KBM-7 (cell line): ENCODE measurements around the gene TMEM87B.
A peak's percentile ranks its signal among the peaks of the same experiment; 100 is the strongest.
"Not testable (repeated sequence)": the region's sequence is repeated elsewhere in the genome, so short reads cannot be mapped to it uniquely, and the experiment has no call there.

ENCODE experiments used
- DNase-seq: peaks from one replicate; pipeline ENCODE4 v3.0.0-alpha.2; 2015
- in situ Hi-C: fragments of 300-500 bp; cut with MboI; formaldehyde crosslinking; loops from 2 replicates; pipeline ENCODE4 v1.14.3; 2020; ENCODE audit warnings: low sequenced_read_pairs, low pct_unique_long_range_greater_than_20kb, mixed read lengths

TMEM87B gene

DNA sequence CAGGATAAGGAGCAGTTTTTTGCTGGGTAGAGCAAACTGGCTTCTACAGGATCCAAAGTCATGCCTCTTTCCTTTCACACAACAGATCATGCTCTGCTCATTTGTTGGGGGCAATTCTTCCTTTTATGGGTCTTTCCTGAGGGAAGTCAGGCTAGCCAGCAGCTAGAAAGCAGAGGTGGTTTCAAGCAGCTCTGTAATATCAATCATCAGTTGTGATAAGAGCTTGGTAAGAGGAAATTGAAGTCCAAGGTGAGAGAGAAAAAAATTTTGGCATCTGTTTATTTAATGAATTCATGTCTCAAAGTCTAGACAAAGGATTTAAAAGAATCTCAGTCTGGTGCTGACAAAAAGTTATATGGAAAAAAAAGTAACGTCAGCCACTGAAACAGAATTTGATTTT lies 6.2 kb downstream of the TMEM87B start:
- in situ Hi-C loops = no loop called here
- DNase-seq = no peak

DNA sequence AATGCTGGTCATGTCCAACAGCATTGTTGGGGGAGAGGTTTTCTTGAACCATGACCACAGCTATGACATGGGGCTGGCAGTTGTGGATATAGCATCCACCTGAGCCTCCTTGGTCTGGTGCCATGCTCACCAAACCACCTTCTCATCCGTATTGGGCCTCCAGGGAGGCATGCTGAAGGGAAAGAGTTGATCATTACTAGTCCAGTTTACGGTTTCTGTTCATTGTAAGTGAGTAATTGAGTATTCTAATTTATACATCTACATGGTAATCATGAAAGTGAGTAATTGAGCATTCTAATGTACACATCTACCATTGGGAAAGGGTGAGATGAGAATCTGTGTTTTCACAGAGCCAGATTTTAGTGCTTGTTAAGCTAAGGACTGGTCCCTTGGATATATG lies 6.8 kb downstream of the TMEM87B start:
- in situ Hi-C loops = no loop called here

DNA sequence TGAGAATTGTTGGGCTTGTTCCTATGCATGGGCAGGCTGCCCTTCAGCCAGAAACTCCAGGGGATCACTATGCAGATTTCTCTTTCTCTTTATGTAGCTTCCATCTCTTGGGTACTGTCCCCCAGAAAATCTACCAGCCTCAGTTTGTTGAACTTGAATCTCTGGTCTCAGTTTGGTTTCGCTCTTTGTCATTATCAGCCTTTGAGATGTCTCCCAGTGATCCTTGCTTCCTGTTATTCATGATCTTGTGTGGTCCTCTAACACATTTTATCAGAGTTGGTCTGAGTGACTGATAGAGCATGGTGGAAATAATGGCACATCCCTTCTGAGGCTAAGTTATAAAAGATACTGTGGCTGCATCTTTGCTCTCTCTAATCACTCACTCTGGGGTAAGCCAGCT lies 7.8 kb downstream of the TMEM87B start:
- in situ Hi-C loops = no loop called here
- DNase-seq = no peak

More for the DNA sequence above, 6.8 kb downstream of the TMEM87B start:
- no peak for DNase-seq

DNA sequence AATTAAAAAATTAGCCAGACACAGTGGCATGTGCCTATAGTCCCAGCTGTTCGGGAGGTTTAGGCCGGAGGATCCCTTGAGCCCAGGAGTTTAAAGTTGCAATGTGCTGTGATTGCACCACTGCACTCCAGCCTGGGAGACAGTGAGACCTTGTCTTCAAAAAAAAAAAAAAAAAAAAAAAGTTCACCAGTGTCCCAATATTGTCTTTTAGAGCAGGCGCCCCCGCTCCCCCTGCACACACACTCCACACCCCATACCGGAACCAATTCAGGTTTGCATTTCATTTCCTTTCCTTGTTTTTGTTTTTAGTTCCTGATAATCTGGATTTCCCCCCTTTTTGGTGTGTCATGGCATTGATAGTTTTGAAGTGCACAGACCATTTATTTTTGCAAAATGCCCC lies 10.4 kb downstream of the TMEM87B start:
- in situ Hi-C loops = no loop called here
- no peak for DNase-seq

DNA sequence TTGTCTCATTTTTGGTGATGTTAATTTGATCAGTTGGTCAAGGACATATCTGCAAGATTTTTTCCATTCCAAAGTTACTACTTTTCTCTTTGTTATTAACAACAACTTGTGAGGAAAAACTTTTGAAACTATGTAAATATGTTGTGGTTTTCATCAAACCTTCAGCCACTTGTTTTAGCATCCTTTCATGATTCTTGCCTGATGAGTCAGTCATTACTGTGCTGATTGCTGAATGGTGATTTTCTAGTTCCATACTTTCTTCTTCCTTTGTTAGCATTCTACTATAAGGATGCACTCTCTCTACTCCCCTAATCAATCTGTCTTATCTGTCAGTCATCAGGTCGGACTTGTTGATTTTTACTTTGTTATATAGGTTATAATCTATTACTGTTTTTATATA lies 10.9 kb downstream of the TMEM87B start:
- DNase-seq = no peak

DNA sequence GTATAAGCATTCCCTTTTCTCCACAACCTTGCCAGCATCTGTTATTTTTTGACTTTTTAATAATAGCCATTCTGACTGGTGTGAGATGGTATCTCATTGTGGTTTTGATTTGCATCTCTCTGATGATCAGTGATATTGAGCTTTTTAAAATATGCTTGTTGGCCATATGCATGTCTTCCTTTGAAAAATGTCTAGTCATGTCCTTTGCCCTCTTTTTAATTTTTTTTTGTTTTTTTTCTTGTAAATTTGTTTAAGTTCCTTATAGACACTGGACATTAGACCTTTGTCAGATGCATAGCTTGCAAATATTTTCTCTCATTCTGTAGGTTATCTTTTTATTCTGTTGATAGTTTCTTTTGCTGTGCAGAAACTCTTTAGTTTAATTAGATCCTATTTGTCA lies 14.7 kb downstream of the TMEM87B start:
- in situ Hi-C loops, DNase-seq: not testable (repeated sequence)

More for the DNA sequence above, 10.9 kb downstream of the TMEM87B start:
- in situ Hi-C loops = no loop called here

DNA sequence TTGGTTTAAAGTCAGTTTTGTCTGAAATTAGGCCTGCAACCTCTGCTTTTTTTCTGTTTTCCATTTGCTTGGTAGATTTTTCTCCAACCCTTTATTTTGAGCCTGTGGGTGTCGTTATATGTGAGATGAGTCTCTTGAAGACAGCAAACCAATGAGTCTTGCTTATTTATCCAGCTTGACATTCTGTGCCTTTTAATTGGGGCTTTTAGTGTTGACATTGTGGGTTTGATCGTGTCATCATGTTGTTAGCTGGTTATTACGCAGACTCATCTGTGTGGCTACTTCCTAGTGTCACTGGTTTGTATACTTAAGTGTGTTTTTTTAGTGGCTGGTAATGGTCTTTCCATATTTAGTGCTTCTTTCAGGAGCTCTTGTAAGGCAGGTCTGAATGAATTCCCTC lies 18.8 kb downstream of the TMEM87B start:
- no peak for DNase-seq
- in situ Hi-C loops = no loop called here

DNA sequence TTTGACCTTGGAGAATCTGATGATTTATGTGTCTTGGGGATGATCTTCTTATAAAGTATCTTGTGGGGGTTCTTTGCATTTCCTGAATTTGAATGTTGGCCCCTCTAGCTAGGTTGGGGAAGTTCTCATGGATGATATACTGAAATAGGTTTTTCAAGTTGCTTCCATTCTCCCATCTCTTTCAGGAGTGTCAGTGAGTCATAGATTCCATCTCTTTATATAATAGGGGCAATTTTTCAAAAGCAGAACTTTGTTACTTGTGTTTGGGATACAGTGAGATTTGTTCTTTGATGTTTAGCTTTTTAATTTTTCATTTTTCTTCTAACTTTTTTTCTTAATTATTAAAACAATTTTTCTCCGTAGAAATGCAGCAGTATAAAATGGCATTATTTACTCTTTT lies 19.4 kb downstream of the TMEM87B start:
- DNase-seq = no peak
- in situ Hi-C loops = no loop called here

DNA sequence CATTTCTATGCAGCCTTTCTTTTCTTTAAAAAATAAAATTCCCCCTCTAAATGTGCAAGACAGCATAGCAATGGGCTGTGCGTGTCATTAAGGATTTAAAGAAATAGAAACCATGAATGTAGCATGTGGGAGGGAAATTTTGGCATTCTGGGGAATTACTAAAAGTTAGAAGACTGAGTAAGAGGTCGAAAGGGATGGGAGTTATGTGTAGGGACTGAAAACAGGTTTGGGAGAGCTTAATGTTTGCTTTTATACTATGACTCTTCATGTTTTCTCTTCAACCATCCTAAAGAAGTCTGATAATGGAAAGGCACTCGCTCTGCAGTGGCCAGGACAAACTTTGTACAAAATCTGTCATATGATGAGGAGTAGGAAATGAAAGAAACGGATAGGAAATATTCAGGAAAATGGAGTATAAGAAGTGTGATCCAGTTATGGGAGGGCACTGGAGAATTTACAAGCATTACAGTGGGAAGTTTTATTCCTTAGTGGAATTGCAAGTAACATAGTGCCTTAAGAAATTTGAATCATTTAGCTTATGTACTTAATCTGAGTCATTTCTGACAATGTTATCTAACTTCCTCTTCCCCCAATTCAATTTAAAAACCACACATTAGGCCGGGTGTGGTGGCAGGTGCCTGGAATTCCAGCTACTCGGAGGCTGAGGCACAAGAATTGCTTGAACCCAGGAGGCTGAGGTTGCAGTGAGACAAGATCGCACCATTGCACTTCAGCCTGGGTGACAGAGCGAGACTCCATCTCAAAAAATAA lies 20.6 kb downstream of the TMEM87B start:
- DNase-seq = peak; percentile 48
- in situ Hi-C loops = no loop called here

DNA sequence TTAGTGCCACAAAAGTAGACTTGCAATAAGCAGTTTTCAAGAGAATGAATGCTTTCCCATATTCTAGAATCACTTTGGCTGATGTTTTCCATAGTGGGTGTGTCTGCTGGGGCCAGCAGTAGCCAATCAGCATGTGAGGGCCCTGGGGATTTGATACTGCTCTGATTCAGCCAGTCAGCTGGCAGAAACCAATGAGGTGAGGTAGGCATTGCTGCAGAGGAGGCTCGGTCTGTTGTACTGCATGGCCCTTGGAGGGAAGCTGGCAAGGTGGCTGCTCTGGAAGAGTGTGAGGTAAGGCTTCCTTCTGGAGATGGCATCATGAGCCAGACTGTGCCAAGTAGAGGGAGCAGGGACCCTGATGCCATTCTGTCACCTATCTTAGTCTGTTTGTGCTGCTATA lies 22.7 kb downstream of the TMEM87B start:
- in situ Hi-C loops = no loop called here
- DNase-seq = no peak

DNA sequence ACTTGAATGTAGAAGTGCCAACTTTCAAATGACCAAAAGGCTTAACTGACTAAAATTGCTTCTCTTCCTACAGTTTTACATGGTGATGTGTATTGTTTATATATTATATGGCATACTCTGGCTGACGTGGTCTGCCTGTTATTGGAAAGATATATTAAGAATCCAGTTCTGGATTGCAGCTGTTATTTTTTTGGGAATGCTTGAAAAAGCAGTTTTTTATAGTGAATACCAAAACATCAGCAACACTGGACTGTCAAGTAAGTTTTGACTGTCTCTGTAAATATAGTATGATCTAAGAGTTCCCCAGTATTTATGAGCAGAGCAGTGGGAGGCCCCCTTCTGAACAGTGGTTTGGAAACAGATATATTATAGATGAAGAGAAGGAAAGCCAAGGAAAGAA lies 26.2 kb downstream of the TMEM87B start:
- DNase-seq = no peak
- in situ Hi-C loops = no loop called here

DNA sequence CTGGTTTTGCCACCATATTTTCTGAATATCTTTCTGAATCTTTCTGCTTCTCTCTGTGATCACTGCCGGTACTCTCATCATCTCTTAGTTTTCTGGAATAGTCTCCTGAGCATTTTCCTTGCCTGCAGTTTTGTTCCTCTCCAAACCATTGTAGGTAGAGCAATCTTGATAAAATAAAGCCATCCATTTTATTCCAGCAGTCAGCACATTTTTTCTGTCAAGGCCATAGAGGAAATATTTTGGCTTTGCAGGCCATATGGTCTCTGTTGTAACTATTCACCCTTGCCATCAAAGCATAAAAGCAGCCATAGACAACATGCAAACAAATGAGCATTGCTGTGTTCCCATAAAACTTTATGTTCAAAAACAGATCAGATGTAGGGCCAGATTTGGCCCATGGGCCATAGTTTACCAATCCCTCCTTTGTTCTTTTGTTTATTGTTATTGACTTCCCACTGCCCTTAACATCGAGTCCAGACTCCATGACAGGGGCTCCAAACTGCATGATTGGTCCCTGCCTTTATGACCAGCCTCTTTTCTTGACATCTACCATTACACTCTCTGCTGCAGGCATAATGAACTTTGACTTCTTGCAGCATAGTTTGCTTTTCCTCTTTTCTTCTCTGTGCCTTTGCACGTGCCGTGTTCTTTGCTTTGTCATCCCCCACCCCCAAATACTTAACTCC lies 29.8 kb downstream of the TMEM87B start:
- in situ Hi-C loops = no loop called here
- no peak for DNase-seq

DNA sequence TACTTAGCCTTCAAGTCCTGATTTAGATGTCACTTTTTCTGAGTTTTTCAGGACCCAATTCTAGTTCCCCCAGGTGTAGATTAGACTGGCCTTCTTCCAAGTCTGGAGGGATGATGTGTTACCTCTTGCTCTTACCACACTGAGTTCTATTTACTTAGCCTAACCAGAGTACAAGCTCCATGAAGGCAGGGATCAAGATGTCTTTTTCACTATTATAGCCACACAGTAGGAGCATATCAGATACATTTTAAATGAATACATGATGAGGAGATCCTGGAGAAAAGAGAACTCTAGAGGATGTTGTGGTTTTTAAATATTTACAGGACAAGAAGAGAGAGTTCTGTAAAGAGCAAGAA lies 30.3 kb downstream of the TMEM87B start:
- in situ Hi-C loops = no loop called here
- DNase-seq = no peak

DNA sequence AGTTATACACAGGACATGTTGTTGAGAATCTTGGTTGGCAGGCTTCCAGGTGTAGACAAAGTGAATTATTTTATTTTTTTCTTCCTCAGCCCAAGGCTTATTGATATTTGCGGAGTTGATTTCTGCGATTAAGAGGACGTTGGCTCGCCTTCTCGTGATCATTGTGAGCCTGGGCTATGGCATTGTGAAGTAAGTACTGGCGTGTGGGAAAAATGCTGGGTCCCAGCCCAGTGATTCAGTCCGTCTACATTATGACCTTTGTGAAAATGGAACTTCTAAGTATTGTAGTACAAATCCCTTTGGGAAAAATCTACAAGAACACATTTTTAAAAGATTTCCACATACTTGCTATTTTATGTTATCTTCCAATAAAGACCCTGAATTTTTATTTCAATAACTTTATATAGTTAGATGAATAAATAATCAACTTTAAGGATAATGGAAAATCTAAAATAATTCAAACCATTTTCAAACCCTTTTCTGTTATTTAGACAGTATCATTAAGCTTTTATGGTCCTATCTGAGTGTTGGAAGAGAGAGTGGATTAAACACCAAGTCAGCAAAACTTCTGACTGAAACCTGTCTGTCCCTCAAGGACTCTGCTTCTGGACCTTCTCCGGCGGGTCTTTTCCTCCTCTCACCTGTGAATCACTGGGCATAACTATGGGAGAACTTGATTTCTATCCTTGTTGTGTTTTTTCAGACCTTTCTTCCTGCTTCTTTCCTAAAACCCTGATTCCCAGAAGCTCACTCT lies 31.0 kb downstream of the TMEM87B start:
- in situ Hi-C loops = no loop called here
- DNase-seq = no peak

DNA sequence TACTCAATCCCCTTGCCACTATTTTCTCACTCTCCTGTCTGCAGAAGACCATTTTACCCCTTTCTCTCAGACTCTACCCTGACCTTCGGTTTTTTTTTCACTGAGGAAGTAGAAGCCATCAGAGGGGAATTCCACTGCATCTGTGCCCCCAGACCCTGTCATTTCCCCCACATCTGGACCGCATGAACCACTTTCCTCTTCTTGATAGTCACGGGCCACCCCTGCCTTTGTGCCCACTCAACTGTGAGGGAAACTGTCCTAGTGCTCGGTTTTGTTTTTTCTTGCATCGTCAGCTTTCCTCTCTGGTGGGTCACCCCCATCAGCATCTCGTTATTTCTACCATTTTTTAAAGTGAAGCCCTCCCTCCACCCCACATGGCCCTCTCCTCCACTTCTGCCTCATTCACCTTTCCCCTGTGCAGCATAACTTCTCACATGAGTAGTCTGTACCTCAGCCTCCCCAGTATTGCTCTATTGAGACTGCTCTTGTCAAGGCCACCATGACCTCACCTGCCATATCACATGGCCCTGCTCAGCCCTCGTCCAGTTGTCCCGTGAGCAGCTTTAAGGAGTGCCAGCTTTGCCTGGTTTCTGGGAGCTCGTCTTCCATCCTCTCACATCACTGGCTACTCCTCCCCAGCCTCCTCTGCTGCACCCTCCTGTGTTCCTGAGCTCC lies 32.4 kb downstream of the TMEM87B start:
- in situ Hi-C loops = no loop called here
- DNase-seq = no peak

DNA sequence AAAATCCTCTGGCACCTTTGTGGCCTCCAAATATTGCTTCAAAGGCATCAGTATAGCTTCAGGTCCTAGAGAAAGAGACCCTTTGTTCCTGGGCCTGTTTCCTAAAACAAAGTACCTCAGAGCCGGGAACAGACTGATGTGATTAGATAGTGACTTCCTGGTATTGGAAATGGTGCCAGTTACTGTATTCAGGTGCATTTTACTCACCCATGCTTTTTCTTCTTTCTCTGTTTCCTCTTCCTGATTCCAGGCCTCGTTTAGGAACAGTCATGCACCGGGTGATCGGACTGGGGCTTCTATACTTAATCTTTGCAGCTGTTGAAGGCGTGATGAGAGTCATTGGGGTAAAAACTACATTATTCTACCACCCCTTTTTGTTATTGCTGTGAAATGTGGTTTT lies 34.3 kb downstream of the TMEM87B start:
- no peak for DNase-seq
- in situ Hi-C loops = no loop called here

DNA sequence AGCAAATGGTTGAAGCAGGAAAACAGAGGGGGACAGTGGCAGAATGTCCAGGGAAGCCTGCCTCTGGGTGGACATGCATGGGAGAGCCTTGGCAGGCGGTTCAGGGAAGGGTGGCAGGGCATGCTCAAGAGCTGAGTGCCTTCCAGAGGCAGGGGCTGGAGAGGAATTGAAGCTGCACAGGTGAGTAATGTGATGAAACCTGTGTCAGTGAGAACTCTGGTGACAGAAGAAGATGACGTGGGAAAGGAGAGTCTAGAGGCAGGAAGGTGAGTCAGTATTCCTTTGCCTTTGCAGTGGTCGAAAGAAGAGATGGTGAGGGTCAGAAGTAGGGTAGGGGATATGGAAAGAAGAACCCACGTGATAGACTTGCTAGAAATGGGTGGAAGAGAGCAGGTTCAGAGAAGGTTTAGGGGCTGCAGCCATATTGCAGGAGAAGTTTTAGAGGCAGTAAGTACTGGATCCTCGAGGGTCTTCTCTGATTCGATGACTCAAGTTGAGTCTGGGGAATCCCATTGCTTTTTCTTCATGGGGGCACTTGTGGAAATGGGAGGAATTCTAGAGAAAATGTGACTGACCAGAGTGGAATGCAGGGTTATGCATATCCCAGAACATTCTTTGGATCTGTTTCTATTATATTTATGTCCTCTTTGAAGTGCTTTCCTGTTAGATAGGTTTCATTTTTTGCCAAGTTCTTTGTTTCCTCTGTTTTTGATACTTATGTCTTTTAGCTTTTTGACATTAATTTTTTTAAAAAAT lies 37.4 kb downstream of the TMEM87B start:
- in situ Hi-C loops = no loop called here
- no peak for DNase-seq

DNA sequence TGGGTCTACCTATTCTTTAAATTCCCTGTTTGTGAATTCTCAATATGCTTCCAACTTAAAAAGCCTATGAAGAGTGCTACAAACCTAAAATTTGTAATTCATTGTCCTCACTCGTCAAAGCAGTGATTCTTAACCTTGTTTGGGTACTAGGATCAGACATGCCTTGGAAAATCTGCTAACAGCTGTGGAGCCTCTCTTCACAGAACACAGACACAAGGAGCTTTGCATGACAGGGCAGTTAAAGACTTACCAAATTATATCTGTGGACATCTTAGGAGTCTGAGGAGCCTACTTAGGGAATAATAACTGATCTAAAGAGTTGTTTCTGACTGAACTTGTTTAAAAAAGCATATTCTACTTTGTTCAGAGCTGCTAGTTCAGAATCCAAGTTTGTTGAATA lies 38.1 kb downstream of the TMEM87B start:
- in situ Hi-C loops = no loop called here
- no peak for DNase-seq

DNA sequence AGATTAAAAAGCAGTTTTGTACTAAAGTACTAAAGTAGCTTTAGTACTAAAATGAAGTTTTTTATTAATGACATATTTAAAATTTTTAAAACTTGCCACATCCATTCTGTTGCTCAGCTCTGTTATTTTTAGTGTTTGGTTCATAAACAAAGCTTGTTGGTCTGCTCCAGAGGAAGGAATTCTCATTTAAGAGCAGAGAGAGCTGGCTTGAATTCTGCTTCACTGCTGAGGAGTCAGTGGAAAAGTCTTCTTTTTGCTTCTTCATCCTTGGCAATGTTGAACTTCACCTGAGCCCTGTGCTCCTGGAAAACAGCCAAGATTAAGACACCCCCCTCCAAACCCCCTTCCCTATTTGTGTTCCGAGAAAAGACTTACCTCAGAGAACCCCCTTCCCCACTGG lies 40.6 kb downstream of the TMEM87B start:
- no peak for DNase-seq
- in situ Hi-C loops = no loop called here
